Muscle layer of colon (tissue), 2 donors: Measurements from ENCODE around the gene LRRC10B.

Experiments
- H3K27ac ChIP-seq: one replicate; pipeline ENCODE4 v1.7.0; 2013; ENCODE audit warnings: low read depth, mild to moderate bottlenecking, low read length, moderate library complexity
- H3K27me3 ChIP-seq, 2 donors: one replicate each; pipeline ENCODE4 v1.7.0; 2013; ENCODE audit warnings: low read length in 2 of 2, mild to moderate bottlenecking in 2 of 2; ENCODE audit not compliant: insufficient read depth in 2 of 2, control insufficient read depth in 1 of 2
- H3K36me3 ChIP-seq: one replicate; pipeline ENCODE4 v1.7.0; 2013; ENCODE audit warnings: mild to moderate bottlenecking, low read length; ENCODE audit not compliant: insufficient read depth
- H3K4me1 ChIP-seq: one replicate; pipeline ENCODE4 v1.7.0; 2013; ENCODE audit warnings: mild to moderate bottlenecking, low read length; ENCODE audit not compliant: insufficient read depth
- H3K4me3 ChIP-seq, 2 donors: one replicate each; pipeline ENCODE4 v1.7.0; 2013; ENCODE audit warnings: low read length in 2 of 2, low read depth in 1 of 2, mild to moderate bottlenecking in 1 of 2, moderate library complexity in 1 of 2
- H3K9ac ChIP-seq: one replicate; pipeline ENCODE4 v1.7.0; 2013; ENCODE audit warnings: low read length
- H3K9me3 ChIP-seq: one replicate; pipeline ENCODE4 v1.7.0; 2013; ENCODE audit warnings: mild to moderate bottlenecking, low read length
- donor health status: abdominal sarcoma.
- donor health status: Adenocarcinoma of cecum.

Gene LRRC10B

DNA sequence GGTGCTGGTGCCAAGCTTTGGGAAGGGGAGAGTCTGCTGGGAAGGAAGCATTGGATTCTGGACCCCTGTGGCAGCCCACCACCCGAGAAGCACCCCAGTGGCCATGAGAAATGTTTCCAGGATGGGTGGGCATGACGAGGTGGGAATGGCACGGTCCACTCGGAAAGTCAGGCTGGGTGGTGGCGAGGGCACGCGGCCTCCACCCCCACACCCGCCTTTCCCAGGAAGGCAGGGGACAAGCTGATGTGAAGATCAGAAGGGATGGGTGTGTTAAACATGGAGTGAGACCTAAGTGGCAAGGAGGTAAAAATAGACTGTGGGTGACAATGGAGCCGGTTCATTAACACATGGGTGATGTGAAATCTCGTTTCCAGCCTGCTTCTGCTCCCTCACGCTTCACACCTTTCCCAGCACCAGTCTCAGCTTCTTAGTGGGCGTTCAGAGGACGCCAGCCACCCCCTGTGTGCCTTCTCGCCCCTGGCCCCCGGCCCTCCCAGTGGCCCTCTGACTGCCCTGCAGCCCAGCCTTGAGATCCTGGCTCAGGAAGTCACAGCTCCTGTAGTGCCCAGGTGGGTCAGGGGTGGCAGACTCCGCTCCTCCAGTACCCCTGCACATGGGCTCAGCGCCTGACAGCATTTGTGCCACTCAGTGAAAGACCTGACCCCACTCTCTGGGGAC lies 27.6 kb downstream of the LRRC10B start:
- H3K27ac ChIP-seq, result no peak overlapping the region
- H3K4me3 ChIP-seq, result no peak overlapping the region
- H3K9ac ChIP-seq, result no peak overlapping the region
- H3K9me3 ChIP-seq, result no peaks in the 10 kb centered on the region
- H3K36me3 ChIP-seq, result no peaks in the 10 kb centered on the region
- no peaks in the 10 kb centered on the region for H3K4me1 ChIP-seq
- H3K27me3 ChIP-seq, result peaks cover 0 to 3% of the 10 kb centered on the region in 2 donors

GRCh38 chr11:61536676-61537270 lies 28.2 kb downstream of the LRRC10B start:
- Histone ChIP-seq H3K4me1 (no peaks in the 10 kb centered on the region), H3K9me3 (no peaks in the 10 kb centered on the region), H3K36me3 (no peaks in the 10 kb centered on the region), H3K9ac (no peak overlapping the region), H3K27ac (no peak overlapping the region), H3K4me3 (no peak overlapping the region), H3K27me3 (peaks cover 0 to 4% of the 10 kb centered on the region in 2 donors)

DNA sequence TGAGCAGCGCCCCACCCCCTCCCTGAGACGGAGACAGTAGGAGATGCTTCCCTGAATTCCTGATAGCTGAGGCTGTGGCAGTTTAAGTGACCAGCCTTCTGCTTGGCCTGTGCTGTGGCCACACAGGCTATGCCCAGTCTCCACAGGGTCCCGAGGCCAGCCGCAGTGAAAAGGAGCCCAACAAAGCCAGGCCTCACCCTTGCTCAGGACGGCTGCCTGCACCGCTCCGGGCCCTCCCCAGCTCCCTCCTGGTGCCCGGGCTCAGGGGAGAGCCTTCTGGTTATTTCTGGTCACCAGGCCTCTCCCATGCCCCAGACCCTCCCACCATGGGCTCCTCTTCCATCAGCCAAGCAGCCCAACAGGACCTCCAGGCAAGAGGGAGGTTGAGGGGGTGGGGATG lies 28.8 kb downstream of the LRRC10B start:
- Histone ChIP-seq H3K27ac (no peak overlapping the region), H3K27me3 (peaks cover 0 to 4% of the 10 kb centered on the region in 2 donors), H3K36me3 (no peaks in the 10 kb centered on the region), H3K9me3 (no peaks in the 10 kb centered on the region), H3K4me3 (no peak overlapping the region), H3K4me1 (no peaks in the 10 kb centered on the region), H3K9ac (no peak overlapping the region)

DNA sequence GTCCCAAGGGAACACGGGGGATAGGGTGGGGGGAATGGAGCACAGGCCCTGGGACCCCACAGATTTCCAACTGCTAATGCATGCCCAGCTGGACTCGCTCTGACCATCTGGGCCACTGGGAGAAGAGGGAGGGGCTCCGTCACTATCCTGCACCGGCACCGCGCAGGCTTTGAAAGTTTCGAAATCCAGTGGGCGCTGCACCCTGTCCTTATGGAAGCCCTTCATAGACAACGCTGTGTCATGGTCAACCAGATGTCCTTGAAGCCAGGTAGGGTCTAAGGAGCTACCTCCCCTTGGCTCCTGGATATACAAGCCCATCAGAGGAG lies 30.1 kb downstream of the LRRC10B start:
- H3K36me3 ChIP-seq, result no peaks in the 10 kb centered on the region
- no peaks in the 10 kb centered on the region for H3K9me3 ChIP-seq
- peaks cover 0 to 4% of the 10 kb centered on the region in 2 donors for H3K27me3 ChIP-seq
- H3K27ac ChIP-seq, result no peak overlapping the region
- H3K4me3 ChIP-seq, result no peak overlapping the region
- H3K4me1 ChIP-seq, result no peaks in the 10 kb centered on the region
- H3K9ac ChIP-seq, result no peak overlapping the region

DNA sequence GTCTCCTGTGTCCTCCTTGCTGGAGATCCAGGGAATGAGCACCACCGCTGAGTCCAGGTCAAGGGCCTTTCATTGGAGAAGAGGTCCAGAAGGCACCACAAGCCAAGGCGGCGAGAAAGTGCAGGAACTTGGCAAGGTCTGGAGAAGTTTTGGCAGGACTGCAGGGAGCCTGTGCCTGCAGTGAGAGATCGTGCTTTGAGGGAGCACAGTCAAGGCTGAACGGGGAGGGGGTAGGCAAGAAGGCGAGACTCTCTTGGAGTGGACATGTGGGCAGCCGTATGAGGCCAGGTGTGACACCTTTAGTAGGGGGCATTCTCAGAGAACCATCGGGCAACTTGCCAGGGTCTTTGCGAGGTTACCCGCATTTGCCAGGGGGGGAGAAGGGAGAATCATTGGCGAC lies 30.5 kb downstream of the LRRC10B start:
- no peaks in the 10 kb centered on the region for H3K4me1 ChIP-seq
- no peak overlapping the region for H3K9ac ChIP-seq
- no peaks in the 10 kb centered on the region for H3K36me3 ChIP-seq
- H3K9me3 ChIP-seq, result no peaks in the 10 kb centered on the region
- no peak overlapping the region for H3K4me3 ChIP-seq
- peaks cover 0 to 4% of the 10 kb centered on the region in 2 donors for H3K27me3 ChIP-seq
- no peak overlapping the region for H3K27ac ChIP-seq

DNA sequence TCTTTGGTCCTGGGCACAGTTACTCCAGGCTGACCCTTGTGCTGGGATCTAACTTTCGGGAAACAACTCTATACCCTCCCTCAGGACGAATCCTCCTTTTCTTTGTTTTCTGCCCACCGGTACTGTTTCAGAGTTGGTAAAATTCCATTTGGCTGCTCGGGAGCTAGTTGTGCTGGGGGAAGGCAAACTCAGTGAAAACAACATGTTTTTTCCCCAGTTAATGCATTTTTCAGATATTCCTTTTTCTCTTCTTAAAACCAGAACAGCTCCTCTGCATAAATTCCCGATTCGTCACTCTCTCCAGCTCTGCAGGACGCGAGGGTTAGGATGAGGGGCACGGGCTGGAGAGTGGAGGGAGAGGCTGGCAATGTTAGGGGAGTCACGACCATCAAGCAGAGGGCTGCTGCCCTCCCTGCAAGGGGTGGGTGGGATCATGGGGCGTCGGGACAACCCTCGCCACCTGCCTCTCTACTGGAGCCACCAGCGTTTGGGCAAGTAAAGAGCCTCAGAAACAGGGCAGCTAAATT lies 31.3 kb downstream of the LRRC10B start:
- H3K4me1 ChIP-seq, result no peaks in the 10 kb centered on the region
- H3K27ac ChIP-seq, result no peak overlapping the region
- no peak overlapping the region for H3K4me3 ChIP-seq
- H3K36me3 ChIP-seq, result no peaks in the 10 kb centered on the region
- H3K27me3 ChIP-seq, result peaks cover 0 to 4% of the 10 kb centered on the region in 2 donors
- no peak overlapping the region for H3K9ac ChIP-seq
- H3K9me3 ChIP-seq, result no peaks in the 10 kb centered on the region

GRCh38 chr11:61540528-61540927 lies 32.0 kb downstream of the LRRC10B start:
- H3K27ac ChIP-seq, result no peak overlapping the region
- H3K4me1 ChIP-seq, result no peaks in the 10 kb centered on the region
- no peak overlapping the region for H3K9ac ChIP-seq
- H3K36me3 ChIP-seq, result no peaks in the 10 kb centered on the region
- H3K27me3 ChIP-seq, result peaks cover 5 to 6% of the 10 kb centered on the region in 2 donors
- H3K4me3 ChIP-seq, result no peak overlapping the region
- no peaks in the 10 kb centered on the region for H3K9me3 ChIP-seq

DNA sequence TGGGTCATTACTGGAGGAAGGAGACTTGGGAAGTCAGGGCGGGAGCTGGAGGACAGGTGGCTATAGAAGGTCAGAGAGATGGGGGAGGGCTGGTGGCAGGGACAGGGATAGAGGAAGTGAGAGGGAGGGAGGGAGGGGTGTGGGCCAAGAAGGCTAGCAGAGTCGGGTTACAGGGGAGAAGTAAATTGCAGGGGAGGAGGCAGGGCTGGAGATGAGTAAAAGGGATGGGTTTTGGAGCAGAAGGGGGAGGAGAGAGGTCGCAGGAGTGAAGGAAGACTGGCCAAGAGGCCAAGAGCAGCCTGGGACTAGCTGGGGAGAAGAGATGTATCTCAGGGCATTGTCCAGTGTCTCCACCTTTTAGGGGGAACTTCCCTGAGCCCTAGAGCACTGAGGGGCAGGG lies 33.0 kb downstream of the LRRC10B start:
- no peak overlapping the region for H3K9ac ChIP-seq
- H3K36me3 ChIP-seq, result no peaks in the 10 kb centered on the region
- H3K27me3 ChIP-seq, result peaks cover 7 to 14% of the 10 kb centered on the region in 2 donors
- H3K9me3 ChIP-seq, result no peaks in the 10 kb centered on the region
- H3K4me1 ChIP-seq, result no peaks in the 10 kb centered on the region
- no peak overlapping the region for H3K4me3 ChIP-seq
- no peak overlapping the region for H3K27ac ChIP-seq

- H3K27ac ChIP-seq, result no peak overlapping the region
- H3K4me1 ChIP-seq, result no peaks in the 10 kb centered on the region
- H3K4me3 ChIP-seq, result no peak overlapping the region
- H3K9ac ChIP-seq, result no peak overlapping the region
- H3K36me3 ChIP-seq, result no peaks in the 10 kb centered on the region
- H3K9me3 ChIP-seq, result no peaks in the 10 kb centered on the region
- peaks cover 7 to 14% of the 10 kb centered on the region in 2 donors for H3K27me3 ChIP-seq
Measured at GRCh38 chr11:61542024-61542461, 33.5 kb downstream of the LRRC10B start.

- Histone ChIP-seq H3K4me1 (no peaks in the 10 kb centered on the region), H3K27me3 (peaks cover 7 to 19% of the 10 kb centered on the region in 2 donors), H3K4me3 (no peak overlapping the region), H3K36me3 (no peaks in the 10 kb centered on the region), H3K27ac (no peak overlapping the region), H3K9ac (no peak overlapping the region), H3K9me3 (no peaks in the 10 kb centered on the region)
Measured at GRCh38 chr11:61542705-61543104, 34.2 kb downstream of the LRRC10B start.

- Histone ChIP-seq H3K9ac (no peak overlapping the region), H3K36me3 (no peaks in the 10 kb centered on the region), H3K4me3 (no peak overlapping the region), H3K27ac (no peak overlapping the region), H3K27me3 (peaks cover 7 to 27% of the 10 kb centered on the region in 2 donors), H3K9me3 (no peaks in the 10 kb centered on the region), H3K4me1 (no peaks in the 10 kb centered on the region)
Measured at GRCh38 chr11:61543606-61544306, 35.2 kb downstream of the LRRC10B start.
